H1 (cell line): ENCODE results near the gene CD14. TPM values are rescaled to one million over a fixed set of nuclear protein-coding genes. Genes with fewer than 3 reads are reported as not detected.

Experiments
- CTCF ChIA-PET: fragments of 300-600 bp; sonication (Branson Sonifier 250); formaldehyde crosslinking; loops from one replicate; lab custom pipeline; 2021; ENCODE audit not compliant: partially characterized antibody; lab: Charles Lee
- POLR2A ChIA-PET: fragments of 300-600 bp; sonication (Branson Sonifier 250); formaldehyde crosslinking; loops from one replicate; lab custom pipeline; 2021; ENCODE audit warnings: inconsistent platforms; ENCODE audit not compliant: partially characterized antibody; lab: Charles Lee
- DNase-seq, 2 experiments: peaks; one replicate each; pipeline versions ENCODE4 v3.0.0 to v3.0.0-alpha.2; 2010 to 2022; ENCODE audit warnings: low spot score in 2 of 2, low read depth in 1 of 2, mixed read lengths in 1 of 2
- FAIRE-seq: peaks from 2 replicates; lab custom pipeline; 2011; peaks lifted over from hg19 to GRCh38; lab: Jason Lieb, UNC
- H2AFZ ChIP-seq: 2 replicates; pipeline ENCODE4 v1.8.1; 2012; ENCODE audit warnings: low read length, inconsistent platforms
- H2AK5ac ChIP-seq: 2 replicates; pipeline ENCODE4 v1.6.1; 2013; ENCODE audit warnings: low read depth, low read length
- H2BK120ac ChIP-seq: replicated peaks from 2 replicates; pipeline ENCODE3; 2013; ENCODE audit warnings: low read depth, low read length, inconsistent platforms
- H2BK12ac ChIP-seq: 2 replicates; pipeline ENCODE4 v1.6.1; 2013; ENCODE audit warnings: low read depth, low read length
- H2BK15ac ChIP-seq: 2 replicates; pipeline ENCODE4 v1.6.1; 2013; ENCODE audit warnings: low read length
- H2BK20ac ChIP-seq: 2 replicates; pipeline ENCODE4 v1.6.1; 2013; ENCODE audit warnings: low read length
- H2BK5ac ChIP-seq: 2 replicates; pipeline ENCODE4 v1.6.1; 2013; ENCODE audit warnings: low read depth, low read length
- H3K14ac ChIP-seq: 2 replicates; pipeline ENCODE4 v1.6.1; 2013; ENCODE audit warnings: inconsistent platforms; ENCODE audit not compliant: insufficient read length
- H3K18ac ChIP-seq: 2 replicates; pipeline ENCODE4 v1.6.1; 2013; ENCODE audit warnings: low read length; ENCODE audit errors: extremely low read depth
- H3K23ac ChIP-seq: 2 replicates; pipeline ENCODE4 v1.6.1; 2013; ENCODE audit warnings: inconsistent platforms; ENCODE audit not compliant: insufficient read length
- H3K23me2 ChIP-seq: 2 replicates; pipeline ENCODE4 v1.6.1; 2013; ENCODE audit warnings: low read depth, low read length
- H3K27ac ChIP-seq: 2 replicates; pipeline ENCODE4 v1.6.1; 2011; ENCODE audit warnings: low read depth, low read length, inconsistent platforms
- H3K27me3 ChIP-seq, 4 experiments: replicated peaks in 1 of 4; 1 replicate in 1 of 4; 2 replicates in 3 of 4; pipeline versions ENCODE4 v1.6.1 to v1.8.1; 2011 to 2013; ENCODE audit warnings: low read length in 3 of 4, mild to moderate bottlenecking in 3 of 4, inconsistent platforms in 2 of 4, mixed read lengths in 2 of 4, moderate library complexity in 1 of 4; ENCODE audit not compliant: control insufficient read depth in 3 of 4, insufficient read depth in 3 of 4; ENCODE audit errors: extremely low read depth in 1 of 4
- H3K36me3 ChIP-seq, 4 experiments: 2 replicates each; pipeline versions ENCODE4 v1.6.1 to v1.8.1; 2011 to 2013; ENCODE audit warnings: mild to moderate bottlenecking in 4 of 4, low read length in 3 of 4, moderate library complexity in 2 of 4, control low read depth in 1 of 4, inconsistent platforms in 1 of 4; ENCODE audit not compliant: insufficient read depth in 4 of 4, control insufficient read depth in 2 of 4
- H3K4ac ChIP-seq: replicated peaks from 2 replicates; pipeline ENCODE3; 2013; ENCODE audit warnings: low read length, low read depth, mixed read lengths, inconsistent platforms; ENCODE audit not compliant: insufficient read length
- H3K4me1 ChIP-seq, 4 experiments: replicated peaks in 1 of 4; 1 replicate in 1 of 4; 2 replicates in 3 of 4; pipeline versions ENCODE4 v1.6.1 to v1.8.1; 2011 to 2013; ENCODE audit warnings: low read length in 3 of 4, inconsistent platforms in 2 of 4, mixed read lengths in 1 of 4; ENCODE audit not compliant: insufficient read depth in 4 of 4, control insufficient read depth in 3 of 4
- H3K4me2 ChIP-seq, 2 experiments: 2 replicates each; pipeline versions ENCODE4 v1.6.1 to v1.8.1; 2011 to 2013; ENCODE audit warnings: low read depth in 2 of 2, low read length in 2 of 2, control low read depth in 1 of 2, inconsistent platforms in 1 of 2, mild to moderate bottlenecking in 1 of 2; ENCODE audit not compliant: insufficient read depth in 1 of 2
- H3K4me3 ChIP-seq, 4 experiments: fragments of 200-600, 300-600 bp in 1 of 4; sonication (generic), shearing (Covaris generic), sonication (Bioruptor Twin) in 1 of 4; 2 replicates each; pipeline versions ENCODE4 v1.5.1 to v1.8.1; 2011 to 2016; ENCODE audit warnings: low read length in 4 of 4, low read depth in 3 of 4, control low read depth in 2 of 4, inconsistent platforms in 2 of 4, mild to moderate bottlenecking in 2 of 4, mixed read lengths in 1 of 4, moderate library complexity in 1 of 4; ENCODE audit not compliant: insufficient read depth in 2 of 4; ENCODE audit errors: extremely low read depth in 1 of 4
- H3K56ac ChIP-seq: replicated peaks from 2 replicates; pipeline ENCODE3; 2013; ENCODE audit warnings: low read depth, mild to moderate bottlenecking, mixed read lengths, low read length, inconsistent platforms; ENCODE audit not compliant: insufficient read length
- H3K79me1 ChIP-seq: 2 replicates; pipeline ENCODE4 v1.6.1; 2013; ENCODE audit warnings: low read depth, low read length, control low read depth
- H3K79me2 ChIP-seq, 2 experiments: 2 replicates each; pipeline versions ENCODE4 v1.6.1 to v1.8.1; 2012 to 2013; ENCODE audit warnings: low read length in 2 of 2, mild to moderate bottlenecking in 2 of 2, inconsistent platforms in 1 of 2; ENCODE audit not compliant: insufficient read depth in 2 of 2, control insufficient read depth in 1 of 2
- H3K9ac ChIP-seq, 4 experiments: replicated peaks in 1 of 4; 1 replicate in 1 of 4; 2 replicates in 3 of 4; pipeline versions ENCODE4 v1.6.1 to v1.8.1; 2011 to 2013; ENCODE audit warnings: low read depth in 3 of 4, low read length in 3 of 4, control low read depth in 2 of 4, mild to moderate bottlenecking in 2 of 4, moderate library complexity in 2 of 4, inconsistent platforms in 1 of 4; ENCODE audit errors: extremely low read depth in 1 of 4
- H3K9me3 ChIP-seq, 2 experiments: 2 replicates each; pipeline versions ENCODE4 v1.6.1 to v1.8.1; 2012 to 2013; ENCODE audit warnings: mild to moderate bottlenecking in 2 of 2, moderate library complexity in 2 of 2, control low read depth in 1 of 2, inconsistent platforms in 1 of 2, low read depth in 1 of 2, low read length in 1 of 2, mixed read lengths in 1 of 2; ENCODE audit not compliant: insufficient read depth in 2 of 2
- H4K20me1 ChIP-seq, 2 experiments: replicated peaks in 1 of 2; 2 replicates each; pipeline versions ENCODE3 to v1.8.1; 2011 to 2013; ENCODE audit warnings: inconsistent platforms in 2 of 2, low read length in 2 of 2, mild to moderate bottlenecking in 1 of 2; ENCODE audit not compliant: insufficient read depth in 2 of 2, control insufficient read depth in 1 of 2
- H4K5ac ChIP-seq: 2 replicates; pipeline ENCODE4 v1.6.1; 2013; ENCODE audit warnings: low read length, low read depth, mixed read lengths, inconsistent platforms; ENCODE audit not compliant: insufficient read length
- H4K8ac ChIP-seq: 2 replicates; pipeline ENCODE4 v1.8.0; 2013; ENCODE audit warnings: mild to moderate bottlenecking, moderate library complexity, low read length, inconsistent platforms; ENCODE audit not compliant: insufficient read depth; ENCODE audit errors: extremely low read depth
- H4K91ac ChIP-seq: replicated peaks from 2 replicates; pipeline ENCODE3; 2013; ENCODE audit warnings: low read length, mixed read lengths, inconsistent platforms; ENCODE audit not compliant: insufficient read length
- EZH2 ChIP-seq: fragments of 200-600 bp; sonication (generic); IDR thresholded peaks from 2 replicates; pipeline ENCODE4 v1.7.1; 2012; ENCODE audit warnings: low read depth, mild to moderate bottlenecking, moderate library complexity, low read length, inconsistent platforms; ENCODE audit not compliant: severe bottlenecking
- RFX5 ChIP-seq: IDR thresholded peaks from 2 replicates; pipeline ENCODE4 v1.6.1; 2011; ENCODE audit warnings: low read depth, low read length, improper control_type of control experiment, borderline replicate concordance
- RNF2 ChIP-seq: fragments of 200-900, 300-1000 bp; sonication (generic); IDR thresholded peaks from 2 replicates; pipeline ENCODE4 v1.7.1; 2016; ENCODE audit warnings: borderline replicate concordance, low read depth, mild to moderate bottlenecking, antibody characterized with exemption, low read length; ENCODE audit not compliant: poor library complexity, severe bottlenecking; ENCODE audit errors: missing control alignments
- SIN3A ChIP-seq, 2 experiments: IDR thresholded peaks in 1 of 2; conservative IDR thresholded peaks in 1 of 2; 2 replicates each; pipeline ENCODE4 v1.6.1; 2011 to 2012; ENCODE audit warnings: low read length in 2 of 2, improper control_type of control experiment in 1 of 2, low read depth in 1 of 2, mild to moderate bottlenecking in 1 of 2
- SUZ12 ChIP-seq: fragments of 200-600 bp; sonication (generic); IDR thresholded peaks from 2 replicates; pipeline ENCODE4 v1.6.1; 2012; ENCODE audit warnings: mild to moderate bottlenecking, inconsistent platforms, low read length, moderate library complexity, mixed read lengths
- WGBS, 2 experiments: shearing (Covaris generic) in 1 of 2; methylation state at CpG; one replicate each; pipeline versions ENCODE4 v1.1.6 to v1.1.7; 2013 to 2015; ENCODE audit warnings: low lambda C conversion rate in 2 of 2, mixed read lengths in 2 of 2, inconsistent platforms in 1 of 2, low coverage in 1 of 2, missing lambda C conversion rate in 1 of 2; ENCODE audit not compliant: insufficient replicate concordance in 2 of 2, insufficient coverage in 1 of 2, insufficient read length in 1 of 2; ENCODE audit errors: extremely low coverage in 1 of 2, missing lambda C conversion rate in 1 of 2; 5-methylcytosine and 5-hydroxymethylcytosine counted together
- polyA plus RNA-seq, 7 experiments: library from polyadenylated mRNA; depleted of rRNA in 3 of 7; stranded (reverse) in 5 of 7; unstranded in 2 of 7; fragments of >200 nt in 5 of 7; fragments of 200-250 nt in 2 of 7; gene quantifications; 1 replicate in 5 of 7; 2 replicates in 1 of 7; 4 replicates in 1 of 7; pipeline versions ENCODE4 v1.2.1 to v1.2.3, GENCODE V29; 2011 to 2013; ENCODE audit warnings: missing spikeins in 2 of 7, mixed read lengths in 2 of 7
- total RNA-seq: library from RNA; stranded (reverse); fragmentation: NEBNext Ultra II Directional; extraction: Animal tissue kit (Norgen Biotek cat#: 25700); gene quantifications from 2 replicates; pipeline ENCODE4 v1.2.1, GENCODE V29; 2021

CD14 gene
- total and polyA plus RNA-seq, 2 of the 8 experiments (the other 6 are each of a cell fraction or from before 2014, with no cell fraction given), result 0.15 TPM; not detected in 1

GRCh38 chr5:140605879-140606278, 27.1 kb downstream of the CD14 start:
- Histone ChIP-seq H3K4me2 (no peak overlapping the region), H2AK5ac (no peak overlapping the region), H3K23me2 (no peaks in the 10 kb centered on the region), H4K91ac (no peak overlapping the region), H3K4me3 (no peak overlapping the region), H3K36me3 (no peaks in the 10 kb centered on the region), H3K27ac (no peak overlapping the region), H3K79me2 (no peaks in the 10 kb centered on the region), H4K8ac (no peak overlapping the region), H3K4me1 (no peaks in the 10 kb centered on the region), H3K4ac (no peak overlapping the region), H3K56ac (no peak overlapping the region), H3K23ac (no peak overlapping the region), H2BK15ac (no peak overlapping the region), H3K79me1 (no peaks in the 10 kb centered on the region), H2BK12ac (no peak overlapping the region), H2AFZ (no peak overlapping the region), H3K9me3 (peaks cover 2 to 8% of the 10 kb centered on the region in 2 experiments; a peak in 1 of 4 replicates), H3K18ac (no peak overlapping the region), H2BK20ac (no peak overlapping the region), H3K27me3 (no peaks in the 10 kb centered on the region), H3K9ac (no peak overlapping the region), H2BK5ac (no peak overlapping the region), H3K14ac (no peak overlapping the region), H2BK120ac (no peak overlapping the region), H4K20me1 (no peaks in the 10 kb centered on the region), H4K5ac (no peak overlapping the region)
- 94% methylated on average over 3 of the region's 3 CpGs; no CpG with 5 or more reads in 1 of the 2 experiments for WGBS, 2 experiments
- CTCF ChIA-PET, result interaction anchor here (0.6 kb wide), 1 partner anchor 12 kb away, joined by 3 read pairs; no protein-coding TSS in a partner anchor
- TF ChIP-seq SUZ12 (no peak), SIN3A (conservative IDR thresholded peaks at IDR 0.05 in 1 of 2, IDR thresholded peaks at IDR 0.05 in 1 of 2; ENCODE audit: low read depth in 1 of 2, low read length in 2 of 2) (no peak), EZH2 (no peak), RFX5 (no peak), RNF2 (no peak)
- no peak for FAIRE-seq
- DNase-seq, result no peak
- POLR2A ChIA-PET, result no interaction called here
